ENCODE data around the gene MSMB.

MSMB gene

DNA sequence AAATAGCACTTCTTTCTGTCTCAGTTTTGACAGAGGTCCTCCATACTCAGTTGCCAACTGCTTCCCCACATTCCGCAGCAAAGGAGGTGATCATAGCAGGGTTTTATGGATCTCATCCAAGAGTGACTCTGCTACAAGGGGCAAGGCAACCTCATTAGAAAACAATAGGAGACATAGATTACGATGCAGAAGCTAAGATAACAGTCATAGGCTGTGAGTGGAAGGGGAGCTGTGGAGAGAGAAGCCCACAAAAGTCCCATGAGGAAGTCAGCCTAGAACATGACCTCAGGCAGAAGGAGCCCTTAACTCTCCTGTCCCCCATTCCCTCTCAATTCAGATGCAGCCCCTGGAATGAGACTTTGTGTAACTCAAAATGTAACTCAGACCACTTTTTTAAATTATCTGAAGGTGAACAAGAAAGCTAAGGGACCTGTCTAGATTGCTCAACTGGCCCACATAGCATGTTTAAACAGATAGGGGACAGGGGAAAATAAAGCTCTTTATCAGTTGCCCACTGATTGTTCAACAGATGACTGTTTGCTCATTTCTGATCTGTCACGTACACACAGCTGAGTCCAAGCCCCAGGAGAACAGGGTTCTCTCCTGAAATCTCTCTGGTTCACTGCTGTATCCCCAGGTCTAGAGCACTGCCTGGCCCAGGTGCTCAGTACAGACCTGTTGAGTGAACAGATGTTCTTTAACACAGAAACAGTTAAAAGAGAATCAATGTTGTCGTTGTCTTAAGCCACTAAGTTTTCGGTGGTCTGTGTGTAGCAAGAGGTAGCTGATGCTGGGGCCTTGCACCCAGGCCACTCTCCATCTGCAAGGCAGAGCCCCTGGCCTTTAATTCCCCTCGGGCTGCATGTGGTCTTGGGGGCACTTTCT is 14.2 kb downstream of the MSMB start:
- peak; percentile 22 for DNase-seq

DNA sequence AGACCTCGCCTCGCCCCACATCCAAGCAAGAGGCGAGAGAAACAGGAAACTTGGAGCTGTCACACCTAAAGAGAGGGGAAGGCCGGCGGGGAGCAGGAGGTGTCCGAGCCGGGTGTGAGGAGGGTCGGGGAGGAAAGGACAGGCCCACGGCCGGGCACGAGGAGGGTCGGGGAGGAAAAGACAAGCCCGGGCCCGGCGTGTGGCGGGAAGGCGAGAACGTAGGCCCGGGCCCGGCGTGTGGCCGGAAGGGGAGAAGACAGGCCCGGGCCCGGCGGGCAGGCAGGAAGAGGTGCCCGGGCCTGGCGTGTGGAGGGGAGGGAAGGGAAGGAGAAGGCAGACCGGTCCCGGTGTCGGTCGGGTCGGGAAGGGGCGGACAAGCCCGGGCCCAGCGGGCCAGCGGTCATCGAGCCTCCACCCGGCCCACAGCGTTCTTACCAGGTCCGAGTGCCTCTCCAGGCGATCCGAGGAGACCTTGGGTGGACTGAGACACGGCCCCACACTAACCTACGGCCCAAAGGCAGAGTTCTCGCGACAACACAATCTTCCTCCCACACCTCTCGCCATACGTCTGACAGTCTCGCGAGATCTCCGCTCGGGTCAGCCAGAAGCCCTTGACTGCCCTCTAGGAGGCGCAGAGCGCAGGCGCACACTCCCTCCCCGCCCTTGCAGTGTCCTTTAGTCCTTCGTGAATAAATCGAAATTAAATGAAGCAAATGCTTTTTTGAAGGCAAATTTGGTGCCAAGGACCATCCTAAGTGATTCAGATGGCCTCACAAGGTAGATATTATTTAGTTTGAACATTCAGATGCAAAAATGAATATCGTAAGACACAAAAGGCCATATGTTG is 15.8 kb downstream of the MSMB start, which contains the start of gene NCOA4:
NCOA4 (minus strand) TSS at position 533 of the 847 bp plus-strand sequence. CDS start 13,943 bp downstream, outside the sequence.
- peak; percentile 95 for DNase-seq

DNA sequence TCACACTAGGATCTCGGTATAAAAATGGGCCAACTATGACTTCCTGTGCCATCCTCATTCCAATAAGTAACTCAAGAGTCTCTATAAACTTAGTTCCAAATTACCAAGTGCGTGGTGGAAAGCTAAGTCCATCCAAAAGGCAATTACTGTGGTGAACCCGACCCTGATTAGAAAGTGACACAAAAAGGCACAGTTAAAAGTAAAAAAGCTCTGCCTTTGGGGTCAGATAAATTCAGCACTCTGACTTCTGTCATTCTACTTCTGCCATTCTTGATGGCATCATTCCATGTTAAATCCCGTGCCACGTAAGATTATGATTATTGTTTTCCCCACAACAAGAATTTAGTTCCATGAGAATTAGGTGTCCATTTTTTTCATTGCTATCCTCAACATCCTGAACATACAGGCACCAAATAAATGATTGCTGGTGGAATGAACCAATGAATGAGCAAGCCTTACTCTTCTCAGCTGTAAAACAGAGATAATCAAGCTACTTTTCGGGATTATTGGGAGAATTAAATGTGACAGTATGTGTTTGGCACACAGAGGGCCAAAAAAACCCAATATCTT is 16.5 kb downstream of the MSMB start:
- no peak for DNase-seq

DNA sequence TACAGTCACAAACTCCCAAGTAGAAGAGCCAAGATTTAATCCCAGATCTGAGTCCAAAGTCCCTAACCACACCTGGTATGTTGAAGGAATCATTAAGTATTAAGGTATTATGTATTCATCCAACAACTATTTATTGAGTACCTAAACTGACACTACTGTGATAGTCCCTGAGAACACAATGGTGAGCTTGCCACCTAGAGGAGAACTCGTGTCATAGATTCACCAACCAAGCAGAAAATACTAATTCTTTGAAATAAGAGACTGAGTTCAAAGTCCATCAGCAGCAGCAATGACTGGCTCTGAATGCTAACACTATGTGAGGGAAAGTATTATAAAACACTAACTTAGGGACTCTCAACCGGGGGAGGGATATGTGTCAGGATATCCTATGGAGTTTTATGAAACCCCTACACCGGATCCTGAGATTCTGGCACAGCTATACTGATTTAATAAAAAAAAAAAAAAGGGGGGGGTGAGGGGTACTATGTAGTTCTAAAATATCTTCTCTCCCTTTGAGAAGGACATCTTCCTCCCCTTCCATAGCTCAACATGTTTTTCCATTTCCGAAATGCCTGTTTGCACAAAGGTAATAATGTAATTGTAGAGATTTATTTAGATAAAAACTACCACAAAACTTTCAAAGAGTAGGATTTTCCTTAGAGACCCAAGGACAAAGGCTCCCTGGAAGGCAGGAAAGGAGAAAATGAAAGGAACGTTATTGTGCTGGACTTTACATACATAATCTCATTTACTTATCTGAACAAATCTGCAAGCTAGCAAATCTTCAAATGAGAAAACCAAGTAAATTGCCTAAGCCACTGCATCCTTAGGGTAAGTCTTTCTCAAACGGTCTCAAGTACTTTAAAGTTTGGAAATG is 17.2 kb downstream of the MSMB start:
- peak; percentile 44 for DNase-seq

DNA sequence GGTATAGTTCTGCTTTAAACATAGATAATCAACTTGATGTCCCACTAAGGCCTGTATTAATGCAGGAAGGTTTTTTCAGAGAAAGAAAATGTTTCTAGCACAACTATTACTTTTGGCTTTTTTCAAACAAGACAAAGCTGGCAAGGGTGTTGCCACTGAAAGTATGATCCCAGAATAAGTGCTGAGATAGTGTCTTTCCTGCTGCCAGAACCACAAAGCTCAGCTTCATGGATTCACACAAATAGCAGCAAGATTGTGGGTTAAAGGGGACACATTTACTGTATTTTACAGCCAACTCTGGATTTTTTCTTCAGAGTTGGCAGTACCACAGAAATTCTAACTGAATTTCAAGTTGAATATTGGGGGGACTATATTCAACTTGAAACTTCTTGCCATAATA is 20.0 kb downstream of the MSMB start:
- no peak for DNase-seq

DNA sequence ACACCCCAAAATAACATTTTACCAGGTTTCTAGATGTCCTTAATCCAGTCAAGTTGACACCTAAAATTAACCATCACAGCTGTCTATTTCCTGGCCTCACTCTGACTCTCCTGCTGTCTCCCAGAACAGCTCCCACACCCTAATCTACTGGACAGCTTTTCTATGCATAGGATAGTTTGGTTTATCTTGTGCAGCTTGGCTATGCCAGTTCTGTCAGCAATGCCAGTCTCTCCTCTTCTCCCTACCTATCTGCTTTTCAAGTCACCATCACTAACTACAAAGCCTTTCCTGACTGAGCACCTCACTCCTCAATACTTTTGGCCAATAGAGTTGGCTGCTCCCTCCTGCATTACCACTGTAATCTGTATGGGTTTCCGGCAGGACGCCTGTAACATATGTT is 20.7 kb downstream of the MSMB start:
- DNase-seq, result no peak

- DNase-seq, result no peak
Measured at GRCh38 chr10:46024948-46025347, 21.1 kb downstream of the MSMB start.

- DNase-seq, result peak; percentile 69
Measured at GRCh38 chr10:46022978-46023702, 22.9 kb downstream of the MSMB start.

GRCh38 chr10:46020344-46020657 is 25.8 kb downstream of the MSMB start:
- DNase-seq, result no peak

- no peak for DNase-seq
Measured at GRCh38 chr10:46019569-46020343, 26.3 kb downstream of the MSMB start.

GRCh38 chr10:46019177-46019528 is 26.9 kb downstream of the MSMB start:
- DNase-seq, result no peak

GRCh38 chr10:46018453-46019176 is 27.5 kb downstream of the MSMB start:
- peak; percentile 37 for DNase-seq

DNA sequence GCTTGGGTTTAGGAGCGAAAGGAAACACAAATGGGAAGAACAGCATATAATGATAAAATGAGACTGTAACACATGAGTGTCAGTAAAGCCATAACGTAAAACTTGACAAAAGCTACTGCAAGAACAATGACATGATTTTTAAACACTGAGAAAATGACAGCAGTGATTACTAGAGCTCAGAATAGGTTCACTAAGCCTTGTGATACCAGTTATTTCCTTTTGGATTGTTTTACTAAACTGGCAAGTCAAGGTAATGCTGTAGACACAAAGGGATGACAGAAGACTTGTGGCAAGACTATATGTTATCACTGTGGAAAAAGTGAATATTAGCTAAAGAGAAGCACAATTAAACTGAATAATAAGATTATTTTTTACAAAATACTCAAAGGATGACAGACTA is 28.3 kb downstream of the MSMB start:
- no peak for DNase-seq

- no peak for DNase-seq
Measured at GRCh38 chr10:46016811-46017210, 29.3 kb downstream of the MSMB start.

DNA sequence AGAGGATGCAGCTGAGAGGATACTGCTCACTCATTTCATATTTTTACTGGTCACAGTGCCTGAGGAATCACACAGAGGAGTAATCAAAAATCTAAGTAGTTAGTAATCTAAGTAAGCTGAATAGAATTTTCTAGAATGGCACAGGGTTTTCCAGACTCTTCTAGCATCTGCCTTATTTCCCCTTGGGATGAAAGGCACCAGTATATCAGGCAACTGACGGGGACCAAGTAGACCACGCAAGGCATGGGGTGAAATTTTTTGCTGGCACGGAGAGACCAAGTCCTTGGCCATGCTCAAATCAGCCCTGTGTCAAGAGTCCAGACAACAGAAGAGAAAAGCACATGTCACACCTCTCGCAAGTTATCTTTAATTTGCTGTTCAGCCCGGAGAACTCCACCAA is 29.9 kb downstream of the MSMB start:
- DNase-seq, result no peak

GRCh38 chr10:46014683-46015405 is 31.2 kb downstream of the MSMB start:
- no peak for DNase-seq

GRCh38 chr10:46014206-46014605 is 31.9 kb downstream of the MSMB start:
- no peak for DNase-seq

GRCh38 chr10:46012746-46013145 is 33.3 kb downstream of the MSMB start:
- DNase-seq, result no peak

- no peak for DNase-seq
Measured at GRCh38 chr10:46006219-46006618, 39.9 kb downstream of the MSMB start.

GRCh38 chr10:46005383-46005782 is 40.7 kb downstream of the MSMB start:
- no peak for DNase-seq

All from GF-D8 (cell line).